Cardiac muscle cell (in vitro differentiated cells and primary cell): Measurements from ENCODE around the gene MUC5B. TPM values are rescaled to one million over a fixed set of nuclear protein-coding genes. Genes with fewer than 3 reads are reported as not detected.
A peak's percentile ranks its signal among the peaks of the same experiment; 100 is the strongest.

Source experiments
- DNase-seq, 2 donors: peaks; one replicate each; pipeline versions ENCODE4 v3.0.0 to v3.0.0-alpha.2; 2010 to 2017; ENCODE audit warnings: low read depth in 1 of 2, low spot score in 1 of 2
- H3K27ac ChIP-seq: fragments of 200-600 bp; sonication (generic); 2 replicates; pipeline ENCODE4 v1.5.1; 2016
- H3K27me3 ChIP-seq: fragments of 200-600 bp; sonication (generic); 2 replicates; pipeline ENCODE4 v1.6.0; 2016; ENCODE audit warnings: control low read depth
- H3K36me3 ChIP-seq: fragments of 200-600 bp; sonication (generic); 2 replicates; pipeline ENCODE4 v1.5.1; 2016; ENCODE audit warnings: control low read depth
- H3K4me1 ChIP-seq: fragments of 200-600 bp; sonication (generic); 2 replicates; pipeline ENCODE4 v1.8.1; 2017; ENCODE audit warnings: low read depth, mild to moderate bottlenecking, mixed run types
- H3K4me3 ChIP-seq: fragments of 200-600 bp; sonication (generic); 2 replicates; pipeline ENCODE4 v1.5.1; 2016; ENCODE audit warnings: mild to moderate bottlenecking
- H3K9me3 ChIP-seq: fragments of 200-600 bp; sonication (generic); 2 replicates; pipeline ENCODE4 v1.5.1; 2017; ENCODE audit warnings: low read depth, mild to moderate bottlenecking, control low read depth
- polyA plus RNA-seq: library from polyadenylated mRNA; unstranded; fragments of >200 nt; fragmentation: Nextera tagmentation; extraction: Ambion mirVana; gene quantifications from 2 replicates; pipeline ENCODE4 v1.2.1, GENCODE V29; 2016
- total RNA-seq: library from RNA; depleted of rRNA; stranded (reverse); fragments of >200 nt; gene quantifications from 2 replicates; pipeline ENCODE4 v1.2.3, GENCODE V29; 2016
- TF ChIP-seq, protein P1 (sequence below): IDR thresholded peaks from 2 replicates; pipeline ENCODE4 v1.5.1; 2012; ENCODE audit warnings: low read depth, mild to moderate bottlenecking, low read length

Gene MUC5B
- total and polyA plus RNA-seq, 2 experiments from 2014 or later, result not detected

DNA sequence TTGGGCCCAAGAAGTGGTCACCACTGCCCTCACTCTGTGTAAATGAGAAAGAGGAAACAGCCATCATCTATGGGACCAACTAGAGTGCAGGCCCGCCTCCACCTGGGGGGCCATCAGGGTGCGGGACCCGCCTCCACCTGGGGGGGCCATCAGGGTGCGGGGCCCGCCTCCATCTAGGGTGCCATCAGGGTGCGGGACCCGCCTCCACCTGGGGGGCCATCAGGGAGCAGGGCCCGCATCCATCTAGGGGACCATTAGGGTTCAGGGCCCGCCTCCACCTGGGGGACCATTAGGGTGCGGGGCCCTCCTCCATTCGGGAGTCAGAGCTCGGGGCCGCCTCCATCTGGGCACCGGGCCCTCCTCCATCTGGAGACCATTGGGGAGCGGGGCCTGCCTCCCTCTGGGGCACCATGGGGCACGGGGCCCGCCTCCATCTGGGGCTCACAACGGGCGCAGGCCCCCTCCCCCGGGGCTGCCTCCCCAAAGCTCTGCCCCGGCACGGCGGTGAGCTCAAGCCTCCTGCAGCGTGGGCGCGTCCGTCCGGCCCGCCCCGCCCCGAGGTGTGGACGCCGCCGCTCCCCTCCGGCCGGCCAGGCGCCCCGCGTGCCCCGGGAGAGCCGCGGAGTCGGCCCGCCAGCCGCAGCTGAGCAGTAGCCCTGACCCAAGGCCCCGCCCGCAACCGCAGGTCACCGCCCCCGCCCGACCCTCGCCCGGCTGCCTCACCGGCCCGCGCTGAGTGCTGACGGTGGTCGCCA lies 86.1 kb downstream of the MUC5B start:
- peaks cover 16% of the 10 kb centered on the region for H3K4me1 ChIP-seq
- no peaks in the 10 kb centered on the region for H3K36me3 ChIP-seq
- H3K4me3 ChIP-seq, result peak overlapping the region; percentile 77
- peak overlapping the region; percentile 89 for H3K27ac ChIP-seq
- TF ChIP-seq, protein P1, sequence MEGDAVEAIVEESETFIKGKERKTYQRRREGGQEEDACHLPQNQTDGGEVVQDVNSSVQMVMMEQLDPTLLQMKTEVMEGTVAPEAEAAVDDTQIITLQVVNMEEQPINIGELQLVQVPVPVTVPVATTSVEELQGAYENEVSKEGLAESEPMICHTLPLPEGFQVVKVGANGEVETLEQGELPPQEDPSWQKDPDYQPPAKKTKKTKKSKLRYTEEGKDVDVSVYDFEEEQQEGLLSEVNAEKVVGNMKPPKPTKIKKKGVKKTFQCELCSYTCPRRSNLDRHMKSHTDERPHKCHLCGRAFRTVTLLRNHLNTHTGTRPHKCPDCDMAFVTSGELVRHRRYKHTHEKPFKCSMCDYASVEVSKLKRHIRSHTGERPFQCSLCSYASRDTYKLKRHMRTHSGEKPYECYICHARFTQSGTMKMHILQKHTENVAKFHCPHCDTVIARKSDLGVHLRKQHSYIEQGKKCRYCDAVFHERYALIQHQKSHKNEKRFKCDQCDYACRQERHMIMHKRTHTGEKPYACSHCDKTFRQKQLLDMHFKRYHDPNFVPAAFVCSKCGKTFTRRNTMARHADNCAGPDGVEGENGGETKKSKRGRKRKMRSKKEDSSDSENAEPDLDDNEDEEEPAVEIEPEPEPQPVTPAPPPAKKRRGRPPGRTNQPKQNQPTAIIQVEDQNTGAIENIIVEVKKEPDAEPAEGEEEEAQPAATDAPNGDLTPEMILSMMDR, result no peak
- H3K9me3 ChIP-seq, result no peaks in the 10 kb centered on the region
- no peaks in the 10 kb centered on the region for H3K27me3 ChIP-seq
- no peak for DNase-seq

DNA sequence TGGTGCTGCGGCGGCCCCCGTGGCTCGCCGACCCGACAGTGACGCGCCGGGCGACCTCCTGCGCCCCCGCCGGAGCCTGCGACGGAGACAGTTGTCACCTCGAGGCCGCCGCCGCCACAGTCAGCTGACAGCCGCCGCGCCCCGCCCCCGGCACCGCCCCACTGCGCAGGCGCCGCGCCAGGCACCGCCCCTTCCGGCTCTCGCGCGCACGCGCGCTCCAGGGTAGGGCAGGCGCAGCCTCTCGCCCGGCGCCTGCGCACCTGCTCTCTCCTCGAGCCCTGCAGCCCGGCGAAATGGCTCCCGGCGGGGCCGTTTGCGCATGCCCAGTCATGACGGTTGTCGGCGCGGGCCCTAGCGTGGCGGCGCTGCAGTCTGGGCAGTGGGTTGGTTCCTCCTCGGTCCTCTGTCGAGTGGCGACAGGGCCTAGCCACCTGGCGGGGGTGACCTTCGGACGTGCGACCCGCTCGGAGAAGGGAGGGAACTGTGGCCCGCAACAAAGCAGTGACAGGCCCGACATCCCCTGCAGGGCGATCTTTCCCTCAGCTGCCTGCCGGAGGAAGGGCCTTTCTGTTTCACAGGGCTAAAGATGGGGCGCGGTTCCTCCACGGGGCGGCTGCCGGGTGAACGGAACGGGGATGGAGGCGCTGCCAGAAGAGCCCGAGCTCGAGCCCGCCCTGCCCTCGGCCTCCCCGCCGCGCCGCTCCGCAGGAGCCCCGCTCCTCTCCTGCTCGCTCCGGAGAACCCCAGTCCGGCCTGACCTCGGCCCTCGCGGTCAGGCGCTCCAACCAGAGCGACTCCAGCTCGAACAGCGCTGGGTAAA lies 86.8 kb downstream of the MUC5B start, which contains the start of gene TOLLIP:
Gene TOLLIP (minus strand): TSS at position 135 of the 820 bp plus-strand sequence. CDS start 134 bp downstream, at position 1.
- Histone ChIP-seq H3K4me3 (peak within 1 kb of the TSS; percentile 77), H3K36me3 (no peaks in the 10 kb centered on the region), H3K4me1 (peaks cover 10% of the 10 kb centered on the region), H3K27ac (peak within 1 kb of the TSS; percentile 89), H3K9me3 (no peaks in the 10 kb centered on the region), H3K27me3 (no peaks in the 10 kb centered on the region)
- TF ChIP-seq, protein P1, result peak; percentile 18
- DNase-seq, result peak; percentile 94 to 96

DNA sequence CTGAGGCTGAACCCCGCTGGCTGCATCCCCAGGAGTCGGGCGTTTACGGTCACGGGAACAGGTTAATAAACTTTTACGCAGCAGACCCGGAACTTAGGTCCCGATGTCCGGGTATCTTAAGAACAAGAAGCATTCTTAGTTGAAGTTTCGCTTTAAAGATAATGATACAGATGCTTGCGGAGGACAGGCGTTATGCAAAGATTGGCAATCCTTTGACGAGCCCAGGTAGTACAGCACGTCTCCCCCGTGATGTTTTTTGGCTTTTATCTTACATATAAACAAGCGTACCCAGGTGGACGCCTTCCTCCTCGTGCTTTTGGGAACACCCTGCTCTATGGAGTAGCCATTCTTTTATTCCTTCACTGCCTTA lies 87.4 kb downstream of the MUC5B start:
- no peaks in the 10 kb centered on the region for H3K9me3 ChIP-seq
- DNase-seq, result no peak
- H3K36me3 ChIP-seq, result no peaks in the 10 kb centered on the region
- no peaks in the 10 kb centered on the region for H3K27me3 ChIP-seq
- peak overlapping the region; percentile 77 for H3K4me3 ChIP-seq
- no peak overlapping the region for H3K27ac ChIP-seq
- peaks cover 6% of the 10 kb centered on the region for H3K4me1 ChIP-seq
- TF ChIP-seq, protein P1, result no peak

DNA sequence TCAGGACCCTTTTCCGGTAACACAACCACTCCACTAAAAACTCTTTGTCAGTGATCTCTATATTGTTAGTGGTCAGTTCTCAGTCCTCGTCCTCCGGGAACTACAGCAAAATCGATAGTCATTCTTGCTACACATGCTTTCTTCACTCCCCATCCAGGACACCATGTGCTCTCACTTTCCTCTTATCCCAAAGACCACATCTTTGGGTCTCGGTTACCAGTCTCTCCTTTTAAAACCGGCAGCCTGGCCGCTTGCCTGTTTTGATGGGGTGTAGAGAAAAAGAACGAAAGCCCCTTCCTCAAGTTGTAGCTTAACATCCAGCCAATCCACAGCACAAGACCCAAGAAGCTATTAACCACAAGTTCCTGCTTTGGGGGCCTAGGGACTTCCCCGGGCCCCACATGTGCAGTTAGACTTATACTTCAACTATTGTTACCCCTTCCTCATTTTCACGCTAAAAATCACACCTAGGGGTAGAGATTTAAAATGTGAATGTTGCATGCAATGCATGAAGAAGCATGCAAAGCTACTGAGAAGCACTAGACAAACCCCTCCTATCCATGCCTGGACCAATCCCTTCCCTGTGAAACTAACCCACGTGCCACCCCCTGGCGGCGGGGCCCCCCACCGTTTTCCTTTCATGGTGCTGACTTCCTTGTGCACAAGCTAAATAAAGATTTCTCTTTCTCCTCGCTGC lies 88.1 kb downstream of the MUC5B start:
- DNase-seq, result no peak
- TF ChIP-seq, protein P1, result no peak
- H3K4me3 ChIP-seq, result no peak overlapping the region
- no peaks in the 10 kb centered on the region for H3K9me3 ChIP-seq
- no peaks in the 10 kb centered on the region for H3K27me3 ChIP-seq
- H3K4me1 ChIP-seq, result peaks cover 6% of the 10 kb centered on the region
- H3K27ac ChIP-seq, result no peak overlapping the region
- H3K36me3 ChIP-seq, result no peaks in the 10 kb centered on the region

Other genes with a start within 250 kb of the MUC5B start
- not detected in 2 replicates for gene MUC6, start 186.3 kb upstream of the MUC5B start, total RNA-seq
- gene MUC6, start 186.3 kb upstream of the MUC5B start, polyA plus RNA-seq, result not detected in 2 replicates
- 0.03 TPM in 1 of 2 replicates, not detected in the other for gene MUC2, start 148.2 kb upstream of the MUC5B start, total RNA-seq
- not detected in 2 replicates for gene MUC2, start 148.2 kb upstream of the MUC5B start, polyA plus RNA-seq
- gene MUC5AC, start 65.1 kb upstream of the MUC5B start, total RNA-seq, result not detected in 2 replicates
- gene MUC5AC, start 65.1 kb upstream of the MUC5B start, polyA plus RNA-seq, result not detected in 2 replicates
- gene TOLLIP, start 86.6 kb downstream of the MUC5B start, total RNA-seq, result 34.7 and 39.0 TPM in 2 replicates
- gene TOLLIP, start 86.6 kb downstream of the MUC5B start, polyA plus RNA-seq, result 58.7 and 61.8 TPM in 2 replicates
- 0.69 and 3.0 TPM in 2 replicates for gene BRSK2, start 166.9 kb downstream of the MUC5B start, total RNA-seq
- 1.2 and 2.7 TPM in 2 replicates for gene BRSK2, start 166.9 kb downstream of the MUC5B start, polyA plus RNA-seq